ENCODE measurements around the gene CCDC14.

CCDC14 gene

DNA sequence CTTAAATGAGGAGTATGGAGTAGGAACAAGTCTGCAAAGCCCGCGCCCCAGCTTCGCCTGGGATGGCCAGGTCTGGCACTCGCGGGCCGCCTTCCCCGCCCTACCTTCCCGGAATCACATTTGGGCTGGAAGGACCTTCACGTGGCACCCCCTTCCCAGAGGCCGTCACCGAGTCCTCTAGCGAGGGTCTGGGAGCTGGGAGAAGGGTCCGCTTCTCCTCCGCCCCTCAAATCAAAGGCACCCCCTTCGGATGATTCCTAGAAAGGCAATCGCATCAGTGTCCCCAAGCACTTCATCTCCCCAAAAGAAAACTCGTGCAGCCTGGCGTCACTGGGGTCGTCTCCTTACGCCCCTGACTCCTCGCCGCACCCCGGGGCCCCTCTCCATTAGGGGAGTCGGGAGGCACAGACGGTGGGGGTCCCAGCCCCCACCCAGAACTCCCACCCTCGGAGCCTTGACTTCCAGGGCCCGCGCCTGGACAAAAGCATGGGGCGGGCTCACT, 77.3 kb downstream of the CCDC14 start:
- H3K4me3 ChIP-seq (ENCODE audit: low read depth, low read length) = peak overlapping the region; percentile 69
- no peak for TF ChIP-seq CTCF (IDR thresholded peaks at IDR 0.05; ENCODE audit: low read depth, low read length)

GRCh38 chr3:123883111-123883510, 77.9 kb downstream of the CCDC14 start:
- H3K4me3 ChIP-seq (ENCODE audit: low read depth, low read length) = peak overlapping the region; percentile 69

GRCh38 chr3:123881771-123882170, 79.3 kb downstream of the CCDC14 start:
- TF ChIP-seq CTCF (IDR thresholded peaks at IDR 0.05; ENCODE audit: low read depth, low read length) = no peak
- H3K4me3 ChIP-seq (ENCODE audit: low read depth, low read length) = peak overlapping the region; percentile 69

More at GRCh38 chr3:123883111-123883510, 77.9 kb downstream of the CCDC14 start:
- no peak for TF ChIP-seq CTCF (IDR thresholded peaks at IDR 0.05; ENCODE audit: low read depth, low read length)

- peak; percentile 49 for TF ChIP-seq CTCF (IDR thresholded peaks at IDR 0.05; ENCODE audit: low read depth, low read length)
- H3K4me3 ChIP-seq (ENCODE audit: low read depth, low read length) = peak overlapping the region; percentile 69
These were observed 79.9 kb downstream of the CCDC14 start for GRCh38 chr3:123880998-123881561.

DNA sequence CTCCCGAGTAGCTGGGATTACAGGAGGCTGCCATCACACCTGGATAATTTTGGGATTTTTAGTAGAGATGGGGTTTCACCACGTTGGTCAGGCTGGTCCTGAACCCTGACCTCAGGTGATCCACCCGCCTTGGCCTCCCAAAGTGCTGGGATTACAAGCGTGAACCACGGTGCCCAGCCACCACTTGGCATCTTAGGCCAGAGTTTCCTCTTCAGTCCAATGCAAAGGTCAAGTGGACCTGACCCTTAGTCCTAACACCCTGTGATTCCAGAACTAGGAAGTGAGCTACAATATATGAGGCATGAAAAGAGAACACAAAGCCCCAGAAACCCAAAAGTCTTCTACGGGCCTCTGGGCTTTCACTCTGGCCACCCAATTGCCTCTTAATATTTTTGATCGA, 82.2 kb downstream of the CCDC14 start:
- TF ChIP-seq CTCF (IDR thresholded peaks at IDR 0.05; ENCODE audit: low read depth, low read length) = no peak
- no peak overlapping the region for H3K4me3 ChIP-seq (ENCODE audit: low read depth, low read length)

DNA sequence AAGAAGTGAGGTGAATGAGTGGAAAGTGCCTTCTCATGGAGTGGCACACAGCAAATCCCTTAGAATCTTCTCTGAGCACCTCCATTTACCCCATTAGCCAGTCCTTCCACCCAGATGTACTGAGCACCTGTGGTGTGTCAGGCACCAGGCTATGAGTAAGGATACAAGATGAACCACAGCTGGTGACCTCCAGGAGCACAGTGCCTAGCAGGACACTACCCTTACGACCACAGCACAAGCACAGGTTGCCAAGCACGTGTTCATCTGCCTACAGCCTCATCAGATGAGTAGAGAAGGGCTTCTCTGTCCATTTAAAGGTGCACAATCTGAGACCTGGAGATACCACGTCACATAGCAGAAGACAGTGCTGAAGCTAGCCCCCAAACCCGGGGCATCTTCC, 83.1 kb downstream of the CCDC14 start:
- TF ChIP-seq CTCF (IDR thresholded peaks at IDR 0.05; ENCODE audit: low read depth, low read length) = no peak
- H3K4me3 ChIP-seq (ENCODE audit: low read depth, low read length) = no peak overlapping the region

DNA sequence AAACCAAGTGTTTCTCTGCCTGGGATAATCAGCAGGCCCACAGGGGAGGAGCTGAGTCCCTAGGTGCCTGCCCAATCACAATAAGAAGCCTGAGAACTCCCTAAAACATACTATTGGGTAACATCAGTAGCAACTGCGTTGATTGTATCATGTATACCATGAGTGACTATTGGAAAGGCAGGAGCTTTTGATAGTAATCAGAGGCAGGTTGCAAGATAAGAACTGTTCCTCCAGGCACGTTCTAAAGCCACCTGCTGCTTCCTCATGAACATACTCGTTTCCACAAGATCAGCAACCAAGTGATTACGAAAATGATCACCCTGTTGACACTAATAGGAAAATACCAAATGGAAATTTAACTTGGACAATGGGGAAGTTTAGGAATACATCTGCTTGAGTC, 83.6 kb downstream of the CCDC14 start:
- no peak for TF ChIP-seq CTCF (IDR thresholded peaks at IDR 0.05; ENCODE audit: low read depth, low read length)

More for the DNA sequence above, 83.6 kb downstream of the CCDC14 start:
- no peak overlapping the region for H3K4me3 ChIP-seq (ENCODE audit: low read depth, low read length)
